ENCODE measurements around the gene DHX32.
A peak's percentile ranks its signal among the peaks of the same experiment; 100 is the strongest.
"Not testable (repeated sequence)": the region's sequence is repeated elsewhere in the genome, so short reads cannot be mapped to it uniquely, and the experiment has no call there.

Gene DHX32

GRCh38 chr10:125896088-125896934 lies 15.2 kb upstream of the DHX32 start, which contains the start of gene FANK1:
TSS of gene FANK1 (plus strand) at chr10:125896564. CDS start at chr10:125896643, 79 bp downstream.
- DNase-seq (ENCODE audit: low spot score), result peak; percentile 73

- peak; percentile 38 for DNase-seq (ENCODE audit: low spot score)
These were observed 14.3 kb upstream of the DHX32 start for GRCh38 chr10:125895130-125896087.

DNA sequence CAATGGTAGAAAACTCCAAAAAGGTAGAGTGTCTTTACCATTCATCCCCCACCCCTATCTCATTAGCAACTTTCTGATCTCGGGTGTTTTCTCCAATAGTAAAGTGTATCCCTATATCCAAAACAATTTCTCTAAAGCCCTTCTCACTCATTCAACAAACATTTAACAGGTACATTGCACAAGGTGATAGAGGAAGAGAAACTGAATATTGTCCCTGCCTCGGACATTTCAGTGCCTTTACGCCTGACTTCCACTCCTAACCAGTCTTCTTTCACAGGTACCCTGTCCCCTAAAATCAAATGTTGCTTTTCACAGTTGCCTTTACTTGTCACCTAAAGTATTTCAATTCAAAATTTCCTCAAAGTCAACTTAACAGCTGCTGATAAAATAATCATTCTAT lies 13.1 kb upstream of the DHX32 start:
- DNase-seq (ENCODE audit: low spot score), result not testable (repeated sequence)

GRCh38 chr10:125892402-125892801 lies 11.3 kb upstream of the DHX32 start:
- not testable (repeated sequence) for DNase-seq (ENCODE audit: low spot score)

- DNase-seq (ENCODE audit: low spot score), result not testable (repeated sequence)
These were observed 8.3 kb upstream of the DHX32 start for GRCh38 chr10:125889441-125889840.

GRCh38 chr10:125886914-125887512 lies 5.9 kb upstream of the DHX32 start:
- no peak for DNase-seq (ENCODE audit: low spot score)

- DNase-seq (ENCODE audit: low spot score), result no peak
These were observed 2.1 kb upstream of the DHX32 start for GRCh38 chr10:125883211-125883610.

DNA sequence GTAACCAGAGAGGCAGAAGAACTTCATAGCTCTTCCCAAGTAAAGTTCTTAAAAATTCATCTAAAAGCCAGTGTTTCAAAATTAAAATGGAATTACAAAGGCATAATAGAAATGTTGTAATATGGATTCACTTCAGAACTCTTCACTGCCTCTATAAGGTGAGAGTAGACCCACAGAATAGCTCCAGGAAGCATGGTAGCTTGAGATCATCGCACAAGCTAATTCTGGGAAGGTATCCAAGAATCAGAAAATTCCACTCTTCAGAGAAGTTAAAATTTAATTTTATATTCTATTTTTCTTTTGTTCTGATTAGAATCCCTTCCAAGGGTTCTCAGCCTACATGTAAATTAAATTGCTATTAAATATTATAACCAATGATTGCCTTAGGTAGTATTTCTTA lies 1.5 kb upstream of the DHX32 start:
- DNase-seq (ENCODE audit: low spot score), result no peak

GRCh38 chr10:125880719-125881118 lies 373 bp downstream of the DHX32 start:
- DNase-seq (ENCODE audit: low spot score), result no peak

- peak; percentile 70 for DNase-seq (ENCODE audit: low spot score)
These were observed 1.9 kb downstream of the DHX32 start for GRCh38 chr10:125878957-125879835.

DNA sequence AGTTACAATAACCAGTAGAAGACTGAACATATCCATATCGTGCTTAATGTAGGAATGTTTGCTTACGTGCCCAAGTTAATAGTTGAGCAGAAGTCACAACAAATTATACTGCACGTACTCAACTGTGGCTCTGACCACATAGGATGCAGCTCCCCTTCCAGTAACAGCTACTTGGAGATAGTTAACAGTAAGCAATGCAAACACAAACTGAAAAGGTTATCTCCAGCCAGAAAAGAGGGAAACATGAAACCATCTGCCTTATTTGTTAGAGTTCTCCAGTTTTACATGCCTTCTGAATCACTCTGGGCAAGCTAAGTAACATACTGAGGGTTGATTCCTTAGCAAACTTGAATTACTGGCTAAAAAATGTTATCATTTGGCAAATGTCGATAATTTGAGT lies 9.8 kb downstream of the DHX32 start:
- DNase-seq (ENCODE audit: low spot score), result no peak

GRCh38 chr10:125868372-125868975 lies 12.6 kb downstream of the DHX32 start:
- peak; percentile 51 for DNase-seq (ENCODE audit: low spot score)

- DNase-seq (ENCODE audit: low spot score), result no peak
These were observed 14.6 kb downstream of the DHX32 start for GRCh38 chr10:125866421-125867029.

- DNase-seq (ENCODE audit: low spot score), result no peak
These were observed 16.0 kb downstream of the DHX32 start for GRCh38 chr10:125865120-125865519.

DNA sequence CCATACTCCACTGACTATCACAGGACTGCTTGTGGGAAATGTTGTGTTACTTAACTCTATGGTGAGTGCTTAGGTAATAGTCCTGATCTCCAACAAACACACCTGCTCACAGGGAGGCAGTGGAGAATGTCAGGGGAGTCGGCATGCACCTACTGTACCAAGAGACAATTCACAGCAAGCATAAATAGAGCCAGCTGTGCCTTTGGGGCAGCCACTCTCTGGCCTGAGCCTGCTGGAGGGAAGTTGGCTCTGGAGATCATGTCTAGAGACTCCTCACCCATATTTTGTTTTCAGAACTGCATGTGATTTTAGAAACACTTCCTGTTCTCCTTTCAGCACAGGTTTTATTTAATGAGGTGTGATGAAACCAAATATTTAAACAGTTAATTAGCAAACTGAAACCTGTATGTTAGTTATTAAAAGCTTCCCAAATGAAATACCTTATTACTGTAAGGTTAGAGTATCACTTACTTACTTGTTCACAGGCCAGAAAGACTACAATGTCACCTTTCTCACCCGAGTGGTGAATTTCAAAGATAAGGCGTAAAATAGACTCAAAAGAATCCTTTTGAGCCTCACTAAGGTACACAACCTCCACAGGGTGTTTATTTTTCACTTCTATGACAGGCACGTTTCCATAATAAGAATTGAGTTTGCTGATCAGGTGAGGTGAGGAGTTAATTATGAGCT lies 21.8 kb downstream of the DHX32 start:
- no peak for DNase-seq (ENCODE audit: low spot score)

GRCh38 chr10:125857185-125857760 lies 23.8 kb downstream of the DHX32 start:
- no peak for DNase-seq (ENCODE audit: low spot score)

- DNase-seq (ENCODE audit: low spot score), result no peak
These were observed 28.6 kb downstream of the DHX32 start for GRCh38 chr10:125852487-125852886.

GRCh38 chr10:125850766-125851731 lies 30.0 kb downstream of the DHX32 start:
- no peak for DNase-seq (ENCODE audit: low spot score)

All from AG08395 (cell line).